ENCODE results near the gene ASB3.
"Not testable (repeated sequence)": the region's sequence is repeated elsewhere in the genome, so short reads cannot be mapped to it uniquely, and the experiment has no call there.

ASB3 gene

DNA sequence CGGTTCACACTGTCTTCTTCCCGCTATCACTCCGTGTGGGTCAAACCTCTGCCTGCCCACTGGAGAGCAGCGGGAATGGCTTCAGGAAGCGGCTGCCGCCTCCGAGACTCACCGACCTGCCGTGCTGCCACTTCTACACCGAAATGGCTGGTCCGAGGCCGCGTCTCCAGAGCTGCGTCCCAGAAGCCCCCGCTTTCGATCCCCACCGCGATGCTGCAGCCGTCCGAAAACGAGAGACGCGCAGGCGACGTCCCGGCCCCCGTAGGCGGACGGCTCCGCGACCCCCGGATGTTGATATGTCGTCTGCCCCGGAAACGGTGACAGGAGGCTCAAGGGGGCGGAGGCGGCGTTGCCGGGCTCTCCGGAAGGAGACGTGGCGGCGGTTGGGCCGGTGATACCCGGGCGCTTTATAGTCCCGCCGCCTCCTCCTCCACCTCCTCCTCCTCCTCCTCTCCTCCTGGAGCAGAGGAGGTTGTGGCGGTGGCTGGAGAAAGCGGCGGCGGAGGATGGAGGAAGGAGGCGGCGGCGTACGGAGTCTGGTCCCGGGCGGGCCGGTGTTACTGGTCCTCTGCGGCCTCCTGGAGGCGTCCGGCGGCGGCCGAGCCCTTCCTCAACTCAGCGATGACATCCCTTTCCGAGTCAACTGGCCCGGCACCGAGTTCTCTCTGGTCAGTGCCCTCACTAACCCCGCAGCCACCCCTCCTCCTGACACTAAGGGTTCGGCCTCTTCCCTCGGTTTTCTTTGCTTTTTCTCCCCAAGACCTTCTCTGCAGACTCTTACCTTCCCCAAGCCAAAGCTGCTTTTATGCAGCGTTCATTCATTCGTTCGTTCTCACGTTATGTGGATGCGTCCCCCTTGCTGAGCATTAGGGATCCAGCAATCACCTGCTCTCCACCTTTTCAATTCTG is at the start of gene ASB3, which contains the start of gene ERLEC1:
Gene ASB3, minus strand, starts transcription at position 249 of the 909 bp plus-strand sequence. CDS start 21,381 bp downstream, outside the sequence.
Gene ERLEC1, plus strand, starts transcription at position 340 of the 909 bp plus-strand sequence. Its CDS starts 167 bp downstream, at position 507.
- peak; percentile 71 for DNase-seq (ENCODE audit: low read depth)

DNA sequence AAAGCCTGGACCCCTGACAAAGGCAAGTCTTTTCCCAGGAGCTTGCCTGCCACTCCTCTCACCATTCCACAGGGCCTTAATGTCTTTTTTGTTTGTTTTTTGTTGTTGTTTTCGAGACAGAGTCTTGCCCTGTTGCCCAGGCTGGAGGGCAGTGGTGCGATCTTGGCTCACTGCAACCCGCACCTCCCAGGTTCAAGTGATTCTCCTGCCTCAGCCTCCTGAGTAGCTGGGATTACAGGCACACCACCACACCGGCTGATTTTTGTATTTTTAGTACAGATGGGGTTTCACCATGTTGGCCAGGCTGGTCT is 43.2 kb upstream of the ASB3 start:
- DNase-seq (ENCODE audit: low read depth): not testable (repeated sequence)

- DNase-seq (ENCODE audit: low read depth): no peak
Measured at GRCh38 chr2:53829273-53829979, 42.7 kb upstream of the ASB3 start.

DNA sequence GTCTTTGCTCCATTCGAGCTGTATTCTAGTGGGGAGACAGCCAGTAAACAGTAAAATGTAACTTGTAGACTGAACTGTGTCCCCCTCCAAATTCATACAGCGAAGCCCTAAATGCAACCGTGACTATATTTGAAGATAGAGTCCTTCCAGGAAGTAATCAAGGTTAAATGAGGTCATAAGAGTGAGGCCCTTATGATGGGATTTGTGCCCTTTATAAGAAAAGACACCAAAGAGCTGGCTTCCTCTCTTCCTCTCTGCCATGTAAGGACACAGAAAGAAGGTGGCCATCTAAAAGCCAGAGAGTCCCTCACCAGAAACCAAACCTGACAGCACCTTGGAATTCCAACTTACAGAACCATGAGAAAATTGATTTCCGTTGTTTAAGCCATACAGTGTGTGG is 41.6 kb upstream of the ASB3 start:
- no peak for DNase-seq (ENCODE audit: low read depth)

- DNase-seq (ENCODE audit: low read depth): no peak
Measured at GRCh38 chr2:53827398-53828175, 40.8 kb upstream of the ASB3 start.

DNA sequence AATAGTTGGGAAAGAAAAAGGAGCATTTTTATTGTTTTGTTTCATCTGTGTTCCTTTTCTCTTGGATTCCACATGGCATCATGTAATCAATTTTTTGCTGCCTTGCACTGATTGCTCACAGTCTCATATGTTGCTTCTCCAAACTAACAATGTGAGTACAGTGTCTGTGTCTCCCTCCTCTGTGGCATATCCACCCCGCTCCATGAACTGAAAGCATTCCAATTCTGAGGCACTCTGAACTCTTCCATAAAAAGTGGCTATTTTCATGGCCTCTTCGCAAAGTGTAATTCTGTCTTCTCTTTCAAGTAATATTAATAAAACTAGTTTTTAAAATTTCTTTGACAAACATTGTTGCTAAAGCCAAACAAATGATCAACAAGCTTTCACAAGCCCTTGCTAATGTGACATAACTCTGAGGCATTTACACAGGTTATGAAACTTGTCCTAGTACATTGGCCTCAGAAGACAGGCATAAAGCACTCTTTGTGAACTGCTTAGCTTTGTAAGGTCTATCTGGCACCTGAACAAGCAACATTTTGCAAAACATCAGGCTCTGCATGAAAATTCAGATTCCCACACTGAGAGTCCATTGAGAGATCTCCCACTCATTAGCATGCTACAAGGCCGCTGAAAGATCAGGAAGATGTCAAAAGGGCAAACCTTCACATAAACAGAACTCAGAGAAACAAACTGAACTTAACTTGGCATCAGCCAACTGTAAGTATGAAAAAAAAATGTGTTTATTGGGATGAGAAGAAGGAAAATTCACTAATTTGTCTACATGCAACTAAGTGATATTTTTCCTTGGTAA is 40.0 kb upstream of the ASB3 start:
- peak; percentile 75 for DNase-seq (ENCODE audit: low read depth)

- DNase-seq (ENCODE audit: low read depth): no peak
Measured at GRCh38 chr2:53826030-53826410, 39.3 kb upstream of the ASB3 start.

DNA sequence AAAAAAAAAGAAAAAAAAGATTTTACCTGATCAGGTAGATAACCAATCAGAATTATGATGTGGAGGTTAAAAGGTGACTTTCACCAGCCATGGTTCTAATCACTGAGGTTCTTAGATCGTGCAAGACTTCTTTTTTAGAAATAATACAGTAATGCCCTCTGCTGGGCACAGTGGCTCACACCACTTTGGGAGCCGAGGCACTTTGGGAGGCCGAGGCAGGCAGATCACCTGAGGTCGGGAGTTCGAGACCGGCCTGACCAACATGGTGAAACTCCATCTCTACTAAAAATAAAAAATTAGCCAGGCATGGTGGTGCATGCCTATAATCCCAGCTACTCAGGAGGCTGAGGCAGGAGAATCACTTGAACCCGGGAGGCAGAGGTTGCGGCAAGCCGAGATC is 36.9 kb upstream of the ASB3 start:
- not testable (repeated sequence) for DNase-seq (ENCODE audit: low read depth)

DNA sequence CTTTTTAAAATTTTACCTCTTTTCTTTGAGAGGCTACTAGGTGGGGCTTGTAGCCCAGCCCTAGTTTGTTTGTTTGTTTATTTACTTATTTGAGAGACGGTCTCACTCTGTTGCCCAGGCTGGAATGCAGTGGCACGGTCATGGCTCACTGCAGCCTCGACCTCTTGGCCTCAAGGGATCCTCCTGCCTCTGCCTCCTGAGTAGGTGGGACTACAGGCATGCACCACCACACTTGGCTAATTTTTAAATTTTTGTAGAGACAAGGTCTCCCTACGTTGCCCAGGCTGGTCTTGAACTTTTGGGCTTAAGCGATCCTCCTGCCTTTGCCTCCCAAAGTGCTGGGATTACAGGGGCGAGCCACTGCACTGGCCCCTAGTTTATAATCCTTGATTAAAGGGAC is 35.1 kb upstream of the ASB3 start:
- DNase-seq (ENCODE audit: low read depth): no peak

DNA sequence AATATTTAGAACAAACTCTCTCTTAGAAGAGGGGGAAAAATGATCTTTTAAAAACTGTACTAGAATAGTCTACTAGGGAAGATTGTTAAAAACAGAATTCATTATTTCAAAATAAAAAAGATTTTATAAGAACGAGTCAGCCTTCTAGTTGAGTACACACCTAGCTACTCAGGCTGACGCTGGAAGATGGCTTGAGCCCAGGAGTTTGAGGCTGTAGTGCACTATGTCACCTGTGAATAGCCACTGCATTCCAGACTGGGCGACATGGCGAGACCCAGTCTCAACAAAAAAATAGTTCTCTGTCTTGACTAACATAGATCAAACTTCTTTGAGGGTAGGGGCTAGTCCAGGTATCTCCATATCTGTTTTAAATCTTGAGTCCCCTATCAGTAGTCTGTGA is 34.0 kb upstream of the ASB3 start:
- DNase-seq (ENCODE audit: low read depth): no peak

GRCh38 chr2:53820048-53820447 is 33.3 kb upstream of the ASB3 start:
- DNase-seq (ENCODE audit: low read depth): no peak

DNA sequence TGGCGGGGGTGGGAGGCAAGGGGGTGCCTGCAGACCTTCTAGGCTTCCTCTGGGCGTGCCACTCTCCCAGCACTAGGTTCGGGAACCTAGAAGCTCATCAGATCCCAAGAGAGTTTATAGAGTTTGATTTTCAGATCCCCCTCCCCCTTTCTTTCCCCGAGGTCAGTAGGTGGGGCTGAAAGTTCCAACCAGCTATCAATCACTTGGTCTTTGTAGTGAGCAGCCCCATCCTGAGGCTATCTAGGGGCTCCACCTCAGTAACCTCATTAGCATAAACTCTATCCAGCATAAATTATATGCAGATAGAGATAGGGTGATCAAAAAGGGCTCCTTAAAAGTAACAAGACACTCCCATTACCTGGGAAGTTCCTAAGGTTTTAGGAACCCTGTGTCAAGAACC is 32.9 kb upstream of the ASB3 start:
- DNase-seq (ENCODE audit: low read depth): no peak

DNA sequence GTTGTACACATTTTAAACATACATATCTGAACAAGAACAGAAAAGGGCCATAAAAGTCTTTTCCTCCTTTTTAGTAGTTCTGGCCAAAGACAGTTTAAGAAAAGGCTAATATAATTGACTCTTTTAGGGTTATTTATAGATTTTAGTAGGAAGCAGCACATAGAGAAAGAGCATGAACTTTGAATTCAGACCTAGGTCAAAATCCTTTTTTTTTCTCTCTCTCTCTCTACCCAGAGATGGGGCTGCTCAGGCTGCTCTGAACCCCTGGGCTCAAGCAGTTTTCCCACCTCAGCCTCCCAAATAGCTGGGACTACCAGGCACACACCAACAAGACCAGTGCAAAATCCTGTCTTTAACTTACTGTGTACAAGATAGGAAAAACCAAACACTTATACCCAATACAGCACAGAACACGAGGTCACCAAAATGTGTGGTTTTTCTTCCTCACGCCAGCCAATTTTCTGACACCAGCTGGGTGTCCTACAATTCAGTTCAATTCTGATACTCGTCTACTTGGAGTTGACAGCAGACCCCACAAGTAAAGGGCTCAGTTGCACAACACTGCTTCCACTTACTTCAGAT is 32.2 kb upstream of the ASB3 start:
- DNase-seq (ENCODE audit: low read depth): peak; percentile 30

- DNase-seq (ENCODE audit: low read depth): peak; percentile 24
Measured at GRCh38 chr2:53813151-53813550, 26.4 kb upstream of the ASB3 start.

DNA sequence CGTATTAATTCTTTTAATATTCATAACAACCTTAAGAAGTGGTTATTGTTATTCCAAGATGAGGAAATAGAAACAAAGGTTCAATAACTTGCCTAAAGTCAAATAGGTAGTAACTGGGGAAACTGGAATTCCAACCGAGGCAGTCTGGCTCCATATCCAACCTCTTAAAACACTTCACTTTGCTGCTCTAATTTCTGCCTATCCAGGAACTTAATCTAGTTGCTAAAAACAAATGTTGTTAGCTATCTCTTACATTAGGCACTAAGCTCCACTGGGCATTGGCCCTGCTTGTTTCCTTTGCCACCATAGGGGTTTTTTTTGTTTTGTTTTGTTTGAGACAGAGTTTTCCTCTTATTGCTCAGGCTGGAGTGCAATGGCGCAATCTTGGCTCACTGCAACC is 24.8 kb upstream of the ASB3 start:
- DNase-seq (ENCODE audit: low read depth): no peak

DNA sequence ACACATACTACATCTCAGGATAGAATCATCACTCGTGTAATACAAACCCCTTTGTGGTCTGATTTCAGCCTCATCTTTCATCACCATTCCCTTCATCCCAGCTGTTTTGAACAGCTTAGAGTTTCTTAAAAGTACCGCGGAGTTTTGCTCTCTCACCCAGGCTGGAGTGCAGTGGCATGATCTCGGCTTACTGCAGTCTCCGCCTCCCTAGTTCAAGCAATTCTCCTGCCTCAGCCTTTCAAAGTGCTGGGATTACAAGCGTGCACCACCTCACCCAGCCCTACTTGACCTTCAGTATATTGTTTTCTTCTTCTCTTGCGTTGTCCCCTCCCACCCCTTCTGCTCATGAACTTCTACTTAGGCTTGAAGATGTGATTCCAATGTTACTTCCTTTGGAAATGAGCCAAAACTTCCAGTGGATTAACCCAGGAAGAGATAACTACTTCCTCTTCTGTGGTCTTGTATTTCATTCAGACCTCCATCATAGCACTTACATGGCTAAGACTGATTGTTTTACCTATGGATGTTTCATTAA is 15.9 kb upstream of the ASB3 start:
- DNase-seq (ENCODE audit: low read depth): peak; percentile 29

GRCh38 chr2:53801547-53801946 is 14.8 kb upstream of the ASB3 start:
- DNase-seq (ENCODE audit: low read depth): no peak

DNA sequence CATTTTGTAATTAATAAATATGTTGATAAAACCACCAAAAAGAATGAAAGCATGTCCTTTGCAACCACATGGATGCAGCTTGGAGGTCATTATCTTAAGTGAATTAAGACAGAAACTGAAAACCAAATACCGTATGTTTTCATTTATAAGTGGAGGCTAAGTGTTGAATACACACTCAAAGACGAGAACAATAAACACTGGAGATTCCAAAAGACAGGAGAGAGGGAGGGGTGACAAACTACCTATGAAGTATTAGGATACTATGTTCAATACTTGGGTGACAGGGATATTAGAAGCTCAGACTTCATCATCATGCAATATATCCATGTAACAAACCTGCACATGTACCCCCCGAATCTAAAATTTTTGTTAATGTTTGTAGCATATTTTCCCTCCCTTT is 7.1 kb upstream of the ASB3 start:
- no peak for DNase-seq (ENCODE audit: low read depth)

GRCh38 chr2:53793261-53793660 is 6.5 kb upstream of the ASB3 start:
- DNase-seq (ENCODE audit: low read depth): no peak

DNA sequence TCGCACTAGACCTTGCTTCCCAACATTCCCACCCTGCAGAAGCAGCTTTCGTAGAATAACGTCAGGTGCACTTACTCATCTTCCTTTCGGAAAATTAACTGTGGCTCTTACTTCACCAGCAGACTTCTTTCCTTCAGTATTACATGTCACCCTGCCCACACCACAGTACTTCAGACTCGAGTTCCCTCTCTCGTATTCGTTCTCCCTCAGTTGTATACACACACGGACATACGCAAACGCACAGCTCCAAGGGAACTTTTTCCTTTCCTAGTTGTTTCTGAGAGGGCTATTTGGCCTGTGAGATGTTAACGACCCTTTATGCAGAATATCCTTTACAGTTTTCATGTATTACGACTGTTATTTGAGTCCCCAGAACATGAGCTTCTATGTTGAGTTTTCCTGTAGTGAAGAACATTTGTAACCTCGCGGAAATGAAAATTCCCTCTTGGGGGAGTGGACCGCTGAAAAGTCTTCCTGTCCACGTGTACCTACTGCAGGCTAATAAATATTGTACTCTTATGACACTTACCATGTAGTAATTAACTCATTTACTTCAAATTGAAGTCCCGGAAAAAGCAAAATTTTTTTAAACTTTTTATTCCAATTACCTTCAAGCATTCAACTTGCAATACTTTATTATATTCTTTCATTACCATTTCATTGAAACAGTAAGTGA is 999 bp upstream of the ASB3 start:
- peak; percentile 39 for DNase-seq (ENCODE audit: low read depth)

GRCh38 chr2:53786352-53786704 is 425 bp downstream of the ASB3 start:
- peak; percentile 79 for DNase-seq (ENCODE audit: low read depth)
